GM21576 (cell line): ENCODE measurements around the gene MRM2.
A peak's percentile ranks its signal among the peaks of the same experiment; 100 is the strongest.
"Not testable (repeated sequence)": the region's sequence is repeated elsewhere in the genome, so short reads cannot be mapped to it uniquely, and the experiment has no call there.

ENCODE experiments used
- ATAC-seq: cut with Tn5 transposase; IDR thresholded peaks from one replicate; pipeline ENCODE4 v1.9.1; 2021; ENCODE audit warnings: mild to moderate bottlenecking, moderate library complexity; ENCODE audit not compliant: unreplicated experiment

MRM2 gene

DNA sequence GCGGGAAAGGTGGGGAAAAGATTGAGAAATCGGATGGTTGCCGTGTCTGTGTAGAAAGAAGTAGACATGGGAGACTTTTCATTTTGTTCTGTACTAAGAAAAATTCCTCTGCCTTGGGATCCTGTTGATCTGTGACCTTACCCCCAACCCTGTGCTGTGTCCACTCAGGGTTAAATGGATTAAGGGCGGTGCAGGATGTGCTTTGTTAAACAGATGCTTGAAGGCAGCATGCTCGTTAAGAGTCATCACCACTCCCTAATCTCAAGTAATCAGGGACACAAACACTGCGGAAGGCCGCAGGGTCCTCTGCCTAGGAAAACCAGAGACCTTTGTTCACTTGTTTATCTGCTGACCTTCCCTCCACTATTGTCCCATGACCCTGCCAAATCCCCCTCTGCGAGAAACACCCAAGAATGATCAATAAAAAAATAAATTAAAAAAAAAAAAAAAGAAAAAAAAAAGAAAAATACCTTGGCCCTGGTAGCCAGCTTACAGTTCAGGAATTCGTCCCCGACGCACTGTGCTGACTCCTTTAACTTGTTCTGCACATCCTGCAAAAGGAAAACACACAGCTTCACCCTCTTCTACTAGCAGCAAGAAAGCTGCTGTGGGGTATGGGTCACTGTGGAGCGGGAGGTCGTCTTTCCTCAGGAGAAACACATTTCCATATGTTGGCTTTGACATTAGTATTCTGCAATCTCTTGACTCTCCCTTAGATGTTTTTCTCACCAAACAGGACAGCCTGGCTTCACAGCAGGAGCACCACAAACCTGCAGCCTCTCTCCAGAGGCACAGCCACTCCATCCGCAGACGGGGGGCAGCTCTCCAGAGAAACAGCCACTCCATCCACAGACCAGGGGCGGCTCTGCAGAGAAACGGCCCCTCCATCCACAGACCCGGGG lies 27.3 kb upstream of the MRM2 start:
- ATAC-seq: not testable (repeated sequence)

DNA sequence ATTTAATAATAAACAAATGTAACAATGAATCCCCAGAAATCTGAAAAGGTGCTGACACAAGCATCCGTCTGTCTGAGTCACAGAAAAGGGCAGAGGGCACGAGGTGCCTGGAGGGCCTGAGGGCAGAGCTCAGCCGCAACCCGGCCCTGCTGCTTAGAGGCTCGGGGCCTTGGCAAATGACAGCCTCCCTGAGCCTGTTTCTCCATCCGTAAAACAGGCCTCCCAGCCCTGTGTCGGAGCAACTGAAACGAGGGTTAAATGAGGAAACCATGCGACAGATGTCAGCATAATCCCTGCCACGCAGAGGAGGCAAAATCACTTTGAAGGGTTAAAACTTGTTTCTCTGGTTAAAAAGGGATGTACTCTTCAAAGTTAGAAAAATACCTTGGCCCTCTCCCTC lies 24.9 kb upstream of the MRM2 start:
- ATAC-seq: no peak

DNA sequence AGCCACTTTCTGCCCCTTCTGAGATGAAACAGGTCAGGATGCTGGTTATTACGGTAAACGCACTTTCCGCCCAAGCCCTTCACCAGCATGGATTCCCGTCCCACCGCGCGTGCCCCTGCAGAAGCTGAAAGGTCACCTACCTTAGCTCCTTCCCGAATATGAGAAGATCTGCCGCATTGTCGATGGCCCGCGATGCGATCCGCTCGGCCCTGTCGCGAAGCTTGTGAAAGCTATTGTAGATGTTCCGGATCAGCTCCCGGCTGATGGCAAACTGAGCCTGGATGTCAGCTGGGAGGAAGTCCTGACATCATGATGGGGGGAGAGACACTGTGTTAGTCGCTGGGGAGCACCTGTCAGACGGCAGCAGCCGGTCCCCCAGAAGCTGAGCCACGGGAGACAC lies 22.2 kb upstream of the MRM2 start:
- ATAC-seq: no peak

DNA sequence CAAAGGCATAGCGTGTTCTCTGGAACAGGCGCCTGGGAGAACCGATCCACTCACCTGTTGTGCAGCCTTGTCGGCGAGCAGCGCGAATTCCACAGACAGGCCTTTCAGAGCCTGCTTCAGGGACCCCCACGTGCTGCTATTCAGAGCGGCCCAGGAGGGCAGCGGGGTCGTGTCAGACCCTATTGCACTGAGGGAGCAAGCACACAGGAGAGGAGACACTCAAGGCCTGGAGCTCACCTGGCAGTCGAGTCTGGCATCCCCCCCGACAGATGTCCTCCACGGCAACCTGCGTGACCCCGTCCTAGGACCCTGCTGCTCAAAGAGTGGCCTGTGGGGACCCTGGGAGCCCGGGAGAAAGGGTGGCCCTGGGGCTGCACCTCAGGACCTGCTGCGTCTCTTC lies 21.2 kb upstream of the MRM2 start:
- no peak for ATAC-seq

DNA sequence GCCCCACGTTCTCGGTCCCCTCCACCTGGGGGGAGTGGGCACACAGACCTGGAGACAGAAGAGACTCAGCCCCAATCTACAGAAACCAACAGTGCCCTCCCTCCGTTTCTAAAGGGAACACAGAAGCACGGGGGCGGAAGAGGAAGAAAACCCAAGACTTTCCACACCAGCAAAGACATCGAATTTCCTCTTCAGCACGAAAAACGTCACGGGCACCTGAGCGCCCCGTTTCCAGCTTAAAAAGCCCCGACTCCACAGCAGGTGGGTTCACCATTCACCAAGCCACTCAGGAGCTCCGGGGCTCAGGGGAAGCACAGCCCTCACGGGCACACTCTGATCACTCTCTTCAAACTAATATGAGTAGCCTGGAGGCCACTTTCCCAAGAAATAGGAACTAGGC lies 19.6 kb upstream of the MRM2 start:
- ATAC-seq: no peak

DNA sequence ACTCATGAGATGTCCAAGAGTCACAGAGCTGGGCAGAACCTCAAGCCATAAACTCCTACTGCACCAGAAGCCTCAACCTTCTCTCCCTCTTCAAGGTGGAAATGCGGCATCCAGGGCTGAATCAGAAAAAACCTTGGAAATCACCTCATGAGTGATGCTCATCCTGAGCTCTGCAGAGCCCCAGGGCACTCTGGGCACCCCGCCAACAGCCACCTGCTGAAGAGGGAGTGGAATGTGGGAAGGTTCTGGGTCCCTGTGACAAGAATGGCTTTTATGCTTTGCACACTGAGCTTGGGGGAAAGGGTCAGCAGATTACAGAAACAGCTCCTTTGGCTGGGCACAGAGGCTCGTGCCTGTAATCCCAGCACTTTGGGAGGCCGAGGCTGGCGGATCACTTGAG lies 18.8 kb upstream of the MRM2 start:
- no peak for ATAC-seq

DNA sequence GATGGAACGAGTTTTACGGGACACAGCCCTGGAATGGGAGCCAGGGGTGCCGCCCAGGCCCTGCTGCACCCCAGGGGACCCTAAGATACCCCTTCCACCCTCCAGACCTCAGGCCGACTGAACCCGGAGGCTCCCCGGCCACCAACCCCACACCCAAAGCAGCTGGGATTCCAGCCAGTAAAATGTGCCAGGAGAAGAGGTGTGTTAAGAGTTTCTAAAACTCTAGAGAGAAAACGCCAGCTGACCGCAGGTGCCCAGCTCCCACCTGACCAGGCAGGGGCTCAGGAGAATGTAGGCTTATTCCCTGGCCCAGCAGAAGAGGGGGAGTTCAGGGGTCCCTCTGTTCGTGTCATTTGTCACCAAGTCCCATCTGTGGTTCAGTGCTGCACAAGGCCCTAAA lies 17.5 kb upstream of the MRM2 start:
- ATAC-seq: no peak

DNA sequence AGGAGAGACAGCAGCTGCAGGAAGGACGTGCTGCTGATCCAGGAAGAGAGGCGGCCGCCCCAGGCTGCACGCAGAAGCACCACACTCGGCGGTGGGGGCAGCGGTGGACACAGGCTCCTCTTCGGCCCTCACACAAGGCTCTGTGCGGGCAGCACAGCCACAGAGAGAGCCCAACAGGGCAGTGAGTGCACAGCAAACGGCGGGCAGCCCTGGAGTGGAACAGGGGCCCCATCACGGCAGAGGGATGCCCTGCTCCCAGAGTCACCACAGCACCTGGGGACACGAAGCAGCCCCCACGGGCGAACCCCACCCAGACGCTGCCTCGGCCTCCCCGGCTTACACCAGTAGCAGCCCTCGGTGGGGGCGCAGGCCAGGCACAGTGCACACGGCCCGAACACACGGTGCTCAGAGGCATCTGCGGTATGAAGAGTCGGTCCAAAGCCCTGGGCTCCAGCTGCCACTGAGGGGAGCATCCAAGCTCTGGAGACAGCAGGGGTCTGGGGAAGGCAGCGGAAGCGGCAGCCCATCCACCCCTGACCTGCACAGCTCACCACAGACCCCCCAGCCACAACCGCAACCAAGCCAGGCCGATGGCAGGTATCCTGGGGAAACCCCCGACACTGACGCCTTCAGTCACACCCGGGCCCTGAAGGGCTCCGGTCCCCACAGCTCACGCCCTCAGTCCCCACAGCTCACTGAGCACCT lies 16.8 kb upstream of the MRM2 start:
- ATAC-seq: peak; percentile 61

DNA sequence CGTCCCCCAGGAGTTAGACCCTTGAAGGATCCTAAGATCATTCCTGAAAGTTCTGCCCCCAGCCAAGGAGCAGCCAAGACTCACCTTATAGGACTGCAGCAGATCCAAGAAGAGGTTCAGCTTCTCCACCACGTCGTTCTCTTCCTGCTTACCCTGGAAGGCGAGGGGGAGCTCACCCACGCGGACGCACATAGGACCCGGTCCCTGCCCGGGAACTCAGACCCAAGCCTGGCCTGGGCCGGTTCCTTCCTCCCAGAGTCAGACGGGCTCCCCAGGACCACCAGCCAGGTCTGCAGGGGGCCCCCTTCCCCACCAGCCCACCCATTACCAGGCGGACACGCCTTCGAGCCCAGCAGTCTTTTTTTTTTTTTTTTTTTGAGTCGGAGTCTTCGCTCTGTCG lies 15.6 kb upstream of the MRM2 start:
- ATAC-seq: no peak

DNA sequence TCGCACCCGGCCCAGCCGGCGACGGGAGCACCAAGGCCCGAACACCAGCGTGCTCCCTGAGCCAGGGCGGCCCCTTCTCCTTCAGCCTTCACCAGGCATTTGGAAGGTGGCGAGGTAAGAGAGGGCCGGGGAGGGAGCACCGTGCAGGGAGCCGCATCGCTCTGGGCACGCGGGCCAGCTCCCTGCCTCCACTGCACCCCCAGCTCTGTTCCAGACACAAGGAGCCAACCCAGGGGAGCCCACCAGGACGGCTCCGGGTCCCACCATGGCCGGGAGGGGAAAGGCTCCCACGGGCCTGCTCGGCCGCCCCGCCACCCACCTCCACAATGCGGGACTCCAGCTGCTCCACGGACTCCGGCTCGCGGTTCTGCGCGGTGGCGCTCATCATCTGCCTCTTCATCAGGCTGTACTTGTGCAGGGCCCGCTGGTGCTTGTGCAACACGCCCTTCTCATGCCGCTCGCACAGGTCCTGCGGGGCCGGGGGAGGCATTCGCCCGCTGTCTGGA lies 15.1 kb upstream of the MRM2 start:
- ATAC-seq: no peak

DNA sequence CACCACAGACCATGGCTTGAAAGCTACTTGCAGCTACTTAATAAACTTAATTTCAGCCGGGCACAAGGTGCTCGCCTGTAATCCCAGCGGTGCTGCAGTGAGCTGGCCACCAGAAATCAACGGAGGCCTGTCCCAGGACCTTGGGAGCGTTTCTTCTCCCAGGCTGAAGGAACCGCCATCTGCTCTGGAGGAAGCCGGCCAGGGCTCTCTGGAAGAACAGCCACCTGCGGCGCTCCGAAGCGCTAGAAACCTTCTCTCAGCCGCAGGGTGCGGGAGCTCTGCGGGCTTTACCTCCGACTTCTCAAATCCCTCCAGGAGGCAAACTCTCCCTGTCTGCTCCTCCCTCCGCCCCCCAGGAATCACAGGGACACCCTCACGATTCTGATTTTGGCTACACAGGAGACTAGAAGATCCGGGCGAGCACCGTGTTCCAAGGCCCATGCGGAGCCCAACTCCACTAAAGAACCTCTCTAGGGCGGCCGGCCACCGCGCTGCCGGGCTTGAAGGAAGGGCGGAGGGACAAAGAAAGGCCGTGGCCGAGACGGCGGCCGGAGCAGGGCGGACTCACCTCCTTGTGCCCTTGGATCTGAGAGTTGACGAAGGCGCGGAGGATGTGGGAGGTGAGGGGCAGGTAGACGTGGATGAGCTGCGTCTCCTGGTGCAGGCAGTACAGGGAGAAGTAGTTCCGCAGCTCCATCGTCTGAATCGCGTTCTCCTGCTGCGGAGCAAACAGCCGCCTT lies 14.5 kb upstream of the MRM2 start:
- no peak for ATAC-seq

DNA sequence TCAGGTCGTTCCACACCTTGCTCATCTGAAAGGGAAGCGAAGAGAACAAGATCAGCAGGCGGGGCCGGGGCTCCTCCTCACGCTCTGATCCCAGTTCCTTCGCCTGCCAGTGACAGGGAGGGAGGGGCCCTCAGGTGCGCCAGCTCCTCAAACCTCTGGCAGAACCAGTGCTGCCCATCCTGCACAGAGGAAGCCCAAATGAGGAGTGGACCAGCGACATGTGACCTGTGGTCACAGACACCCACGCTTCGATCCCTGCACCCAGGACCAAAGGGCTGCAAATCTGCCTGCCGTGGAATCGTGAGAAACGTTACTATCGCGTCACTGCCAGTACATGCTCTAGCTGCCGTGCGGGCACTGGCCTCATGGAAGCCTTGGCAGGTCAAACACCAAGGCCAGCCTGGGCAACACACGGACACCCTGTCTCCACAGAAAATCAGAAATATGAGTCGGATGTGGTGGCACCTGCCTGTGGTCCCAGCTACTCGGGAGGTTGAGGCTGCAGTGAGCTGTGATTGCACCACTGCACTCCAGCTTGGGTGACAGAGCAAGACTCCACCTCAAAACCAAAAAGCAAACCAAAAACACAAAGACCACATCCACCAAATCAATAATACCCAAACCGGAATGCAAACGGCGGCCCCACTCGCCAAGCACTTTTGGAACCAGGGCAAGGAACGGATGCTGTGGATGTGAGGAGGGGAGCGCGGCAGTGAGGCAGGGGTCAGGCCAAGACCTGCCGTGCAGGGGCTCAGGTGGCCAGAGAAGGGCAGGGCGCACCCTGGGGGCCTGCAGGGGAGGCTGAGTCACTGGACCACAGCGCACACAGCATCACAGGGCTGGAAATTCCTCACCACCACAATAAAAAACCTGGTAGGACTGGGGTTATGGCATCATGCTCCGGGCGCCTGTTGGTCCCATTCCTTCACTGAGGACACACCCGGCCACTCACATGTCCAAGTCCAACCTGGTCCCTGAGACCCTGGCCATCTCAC lies 13.4 kb upstream of the MRM2 start:
- ATAC-seq: no peak

DNA sequence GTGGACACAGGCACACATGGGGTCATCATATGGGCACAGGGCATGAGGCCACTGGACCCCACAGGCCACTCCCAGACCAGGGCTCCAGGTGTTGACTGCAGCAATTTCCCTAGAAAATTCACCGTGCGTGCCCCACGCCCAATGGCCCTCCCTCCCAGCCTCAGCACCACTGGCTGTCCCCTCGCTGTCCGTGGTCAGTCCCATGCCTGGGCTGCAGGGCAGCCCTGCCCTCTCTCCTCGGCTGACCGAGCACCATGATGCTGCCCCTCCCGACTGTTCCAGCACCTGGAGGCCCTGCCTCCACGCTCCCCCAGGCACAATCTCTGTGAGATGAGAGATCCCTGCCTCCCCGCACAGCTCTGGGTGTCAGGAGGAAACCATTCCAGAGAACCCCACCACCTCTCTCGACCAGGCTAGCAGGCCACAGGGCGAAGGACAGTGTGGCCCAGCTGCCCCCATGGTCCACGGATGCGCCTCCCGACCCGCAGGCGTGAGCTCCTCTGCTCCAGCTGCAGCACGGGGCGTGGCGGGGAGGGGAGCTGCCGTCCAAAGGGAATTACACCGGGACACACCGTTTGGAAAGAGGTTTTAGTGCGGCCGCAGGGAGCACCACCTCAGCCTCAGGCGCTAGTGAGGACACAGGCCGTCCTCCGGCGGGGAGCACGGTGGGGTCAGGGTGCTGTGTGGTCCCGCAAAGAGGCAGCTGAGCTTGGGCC lies 12.6 kb upstream of the MRM2 start:
- ATAC-seq: no peak

DNA sequence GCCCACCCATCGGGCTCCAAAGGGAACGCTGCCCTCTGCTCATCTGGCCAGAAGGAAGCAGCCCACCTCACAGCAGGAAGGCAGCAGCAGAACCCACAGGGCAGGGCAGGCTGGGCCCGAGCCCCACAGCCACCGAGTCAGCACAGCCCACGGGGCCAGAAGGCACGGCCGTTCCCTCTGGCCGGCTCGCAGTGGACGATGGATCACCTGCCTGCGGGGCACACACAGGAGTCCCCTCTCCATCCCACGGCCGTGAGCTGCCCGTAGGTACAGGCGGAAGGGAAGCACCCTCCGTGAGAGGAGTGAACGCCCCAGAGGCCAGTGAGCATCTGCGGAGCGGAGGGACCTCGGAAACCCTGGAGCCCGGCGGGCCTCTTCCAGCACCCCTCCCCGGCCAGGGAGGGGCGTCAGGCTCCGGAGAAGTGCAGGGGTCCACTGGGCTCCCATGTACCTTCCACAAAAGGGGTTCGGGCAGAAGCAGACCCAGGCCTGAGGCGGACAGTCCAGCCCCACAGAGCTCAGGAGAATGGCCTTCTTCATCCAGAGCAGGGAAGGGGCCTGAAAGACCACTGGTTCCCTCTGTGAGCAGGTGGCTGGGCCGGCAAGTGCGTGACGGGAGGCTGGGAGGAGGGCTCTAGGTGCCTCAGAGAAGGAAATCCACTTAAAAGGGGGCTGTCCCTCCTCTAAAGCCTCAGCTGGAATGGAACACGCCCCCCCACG lies 11.7 kb upstream of the MRM2 start:
- no peak for ATAC-seq

DNA sequence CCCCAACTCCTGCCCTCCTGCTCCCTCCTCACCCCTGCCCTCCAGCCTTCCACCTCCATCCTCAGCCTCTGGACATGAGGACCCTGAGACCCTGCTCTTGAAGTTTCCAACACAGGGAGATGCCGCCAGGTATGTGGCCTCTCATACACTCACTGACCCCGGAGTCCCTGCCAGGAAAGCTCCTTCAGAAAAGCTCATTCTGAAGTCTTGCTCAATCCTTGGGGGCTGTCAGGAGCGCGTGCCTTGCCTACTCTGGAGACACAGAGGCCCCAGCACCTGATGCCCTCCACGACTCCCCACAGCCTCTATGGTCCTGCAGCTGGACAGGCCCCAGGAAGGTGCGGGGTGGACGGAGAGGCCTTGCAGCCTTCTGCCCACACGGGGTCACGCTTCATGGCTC lies 11.0 kb upstream of the MRM2 start:
- ATAC-seq: no peak

DNA sequence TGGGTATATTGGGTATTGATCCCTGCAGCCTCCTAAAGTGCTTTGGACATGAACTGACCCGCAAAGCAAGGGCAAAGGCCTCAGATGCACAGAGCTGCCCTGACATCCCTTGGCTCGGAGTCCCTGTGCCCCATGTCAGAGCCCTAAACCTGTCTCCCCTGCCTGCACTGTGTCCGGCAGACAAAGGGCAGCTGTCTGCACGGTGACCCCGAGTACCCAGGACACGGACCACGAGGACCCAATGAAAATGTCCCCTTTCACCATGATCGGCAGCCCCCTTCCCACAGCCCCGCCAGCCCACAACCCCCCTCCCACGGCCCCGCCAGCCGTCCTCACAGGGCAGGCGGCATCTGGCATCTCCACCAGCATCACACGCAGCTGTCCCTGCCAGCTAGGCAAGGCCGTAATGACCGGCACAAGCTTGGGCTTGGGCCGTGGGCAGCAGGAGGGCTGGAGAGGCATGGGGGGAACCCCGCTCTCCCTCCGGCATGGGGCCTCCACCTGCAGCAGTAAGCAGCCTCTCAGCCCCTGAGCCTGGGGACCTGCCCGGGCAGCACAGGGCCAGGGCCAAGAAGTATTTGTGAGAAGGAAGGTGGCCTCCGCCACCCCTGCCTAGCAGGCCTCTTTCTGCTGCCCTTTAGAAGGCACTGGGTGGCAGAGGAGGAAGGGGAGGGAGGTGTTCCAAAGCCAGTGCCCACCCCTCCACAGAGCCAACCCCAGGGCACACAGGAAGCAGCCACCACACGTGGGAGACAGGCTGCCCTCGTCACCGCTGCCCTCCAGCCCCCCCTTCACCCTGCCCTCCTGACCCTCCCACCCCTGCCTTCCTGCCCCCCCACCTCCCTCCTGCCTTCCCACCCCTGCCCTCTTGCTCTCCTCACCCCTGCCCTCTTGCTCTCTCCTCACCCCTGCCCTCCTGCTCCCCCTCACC lies 10.1 kb upstream of the MRM2 start:
- no peak for ATAC-seq

DNA sequence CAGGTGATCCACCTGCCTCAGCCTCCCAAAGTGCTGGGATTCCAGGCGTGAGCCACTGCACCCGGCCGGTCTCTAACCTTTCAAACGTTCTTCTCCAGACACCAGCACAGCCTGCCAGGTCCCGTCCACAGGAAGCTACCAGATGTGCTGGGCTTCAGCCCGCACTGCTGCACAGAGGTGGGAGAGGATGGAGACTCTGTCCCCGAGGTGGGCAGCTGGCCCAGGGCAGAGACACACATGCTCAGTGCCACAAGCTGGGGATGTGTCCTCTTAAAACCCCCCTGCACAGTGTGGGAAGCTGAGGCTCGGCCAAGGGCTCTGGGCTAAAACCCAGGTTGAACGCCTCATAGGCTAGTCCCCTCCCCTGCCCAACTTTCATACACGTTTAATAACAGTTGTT lies 9.4 kb upstream of the MRM2 start:
- no peak for ATAC-seq

DNA sequence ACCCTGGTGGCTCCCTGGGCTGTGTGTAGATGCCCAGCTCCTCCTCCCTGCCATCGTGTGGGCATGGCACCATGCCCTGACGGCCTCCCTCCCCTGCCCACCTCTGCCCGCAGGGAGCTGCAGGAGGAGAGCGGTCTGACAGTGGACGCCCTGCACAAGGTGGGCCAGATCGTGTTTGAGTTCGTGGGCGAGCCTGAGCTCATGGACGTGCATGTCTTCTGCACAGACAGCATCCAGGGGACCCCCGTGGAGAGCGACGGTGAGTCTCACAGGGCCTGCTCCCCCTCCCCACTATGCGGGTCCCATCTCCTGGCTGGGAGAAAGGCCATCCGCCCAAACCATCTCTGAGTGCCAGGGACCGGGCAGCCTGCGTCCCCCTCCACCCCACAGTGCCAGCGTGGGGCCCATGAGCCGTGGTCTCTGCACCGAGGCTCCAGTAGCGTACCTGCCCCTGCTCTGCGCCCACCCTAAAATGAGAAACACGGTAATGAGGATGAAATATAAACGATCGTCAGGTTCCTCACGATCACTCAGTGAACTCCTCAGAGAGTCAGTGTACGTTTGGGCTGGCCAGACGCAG lies 7.8 kb upstream of the MRM2 start:
- ATAC-seq: no peak
